Activated CD4-positive, alpha-beta memory T cell treated with anti-CD3 and anti-CD28 coated beads for 36 hours (primary cell): Measurements from ENCODE around the gene RGS10. TPM values are rescaled to one million over a fixed set of nuclear protein-coding genes. Genes with fewer than 3 reads are reported as not detected.

ENCODE experiments used
- CTCF ChIA-PET: fragments of 350-600 bp; sonication (Branson Sonifier 250); formaldehyde crosslinking; loops from one replicate; lab custom pipeline; 2021; ENCODE audit warnings: antibody characterized with exemption, inconsistent platforms; lab: Charles Lee
- POLR2A ChIA-PET: fragments of 350-600 bp; sonication (Branson Sonifier 250); formaldehyde crosslinking; loops from one replicate; lab custom pipeline; 2021; ENCODE audit warnings: antibody characterized with exemption; lab: Charles Lee
- DNase-seq: peaks from one replicate; pipeline ENCODE4 v3.0.0-alpha.2; 2020
- H3K27ac Mint-ChIP-seq: one replicate; pipeline ENCODE4 v1.8.0; 2021; ENCODE audit warnings: mixed read lengths
- H3K27me3 Mint-ChIP-seq: one replicate; pipeline ENCODE4 v1.8.0; 2021; ENCODE audit warnings: mixed read lengths
- H3K36me3 Mint-ChIP-seq: one replicate; pipeline ENCODE4 v1.8.0; 2021; ENCODE audit warnings: mixed read lengths
- H3K4me1 Mint-ChIP-seq: one replicate; pipeline ENCODE4 v1.8.0; 2021; ENCODE audit warnings: low read depth, mixed read lengths
- H3K4me3 Mint-ChIP-seq: one replicate; pipeline ENCODE4 v1.8.0; 2021; ENCODE audit warnings: mild to moderate bottlenecking, mixed read lengths
- H3K9me3 Mint-ChIP-seq: one replicate; pipeline ENCODE4 v1.8.0; 2021; ENCODE audit warnings: mixed read lengths
- intact Hi-C: fragments of 100-400 bp; cut with micrococcal nuclease; formaldehyde crosslinking; loops from one replicate; pipeline ENCODE4 v1.15.1; 2023
- total RNA-seq, 2 experiments: library from RNA; stranded (reverse); gene quantifications; one replicate each; pipeline ENCODE4 v1.2.3, GENCODE V29; 2021

The RGS10 gene
- total RNA-seq, 2 experiments from 2014 or later = 158 to 173 TPM

DNA sequence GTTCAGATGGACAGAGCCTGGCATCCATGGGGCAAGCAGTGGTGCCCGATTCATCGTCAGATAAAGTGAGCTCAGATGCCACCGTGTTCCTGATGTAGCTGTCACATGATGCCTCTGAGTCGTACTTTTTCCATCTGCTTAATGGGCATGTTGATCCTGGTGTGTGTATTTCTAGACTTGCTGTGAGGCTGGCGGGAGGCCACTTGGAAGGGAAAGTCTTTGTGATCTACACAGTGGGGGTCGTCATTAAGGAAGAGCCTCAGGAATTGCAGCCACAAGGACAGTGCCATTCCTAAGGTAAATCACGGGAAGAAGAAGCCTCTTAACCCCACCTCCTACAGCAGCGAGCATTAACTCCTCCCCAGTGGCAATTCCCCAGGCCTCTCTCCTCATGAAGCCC is 63.0 kb downstream of the RGS10 start:
- intact Hi-C loops = loop anchor here (2.0 to 5.0 kb wide), 2 partner anchors 19 to 172 kb away; no protein-coding TSS in a partner anchor
- no peaks in the 10 kb centered on the region for H3K27me3 Mint-ChIP-seq
- H3K9me3 Mint-ChIP-seq = no peaks in the 10 kb centered on the region
- no peak overlapping the region for H3K27ac Mint-ChIP-seq
- POLR2A ChIA-PET = no interaction called here
- H3K4me1 Mint-ChIP-seq = peaks cover 33% of the 10 kb centered on the region
- CTCF ChIA-PET = interaction anchor here (3.1 kb wide), 1 partner anchor 10 kb away, joined by 14 read pairs; no protein-coding TSS in a partner anchor
- no peaks in the 10 kb centered on the region for H3K36me3 Mint-ChIP-seq
- no peak for DNase-seq
- H3K4me3 Mint-ChIP-seq = no peak overlapping the region

DNA sequence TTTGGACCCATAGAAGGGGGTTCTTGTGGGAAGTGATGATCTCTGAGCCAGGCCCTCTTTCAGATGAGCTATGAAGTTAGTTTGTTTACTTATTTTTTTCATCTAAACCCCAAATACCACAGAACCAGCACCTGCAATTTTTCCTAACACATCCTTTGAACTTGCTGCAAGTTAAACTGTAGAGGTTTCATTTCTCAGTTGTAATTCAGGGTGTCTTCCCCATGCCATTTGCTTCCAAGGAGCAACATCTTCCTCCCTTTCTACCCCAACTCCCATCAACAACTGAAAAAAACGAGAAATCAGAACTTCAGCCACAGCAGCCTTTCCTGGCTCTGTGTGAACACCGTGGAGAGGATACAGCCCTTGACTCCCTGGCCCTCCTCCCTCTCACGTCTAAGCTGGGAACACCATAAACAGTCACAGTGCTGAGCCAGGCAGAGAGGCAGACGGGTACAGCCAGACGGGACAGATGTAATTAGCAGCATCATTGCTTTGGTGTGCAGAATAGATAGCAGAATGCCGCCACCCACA is 63.6 kb downstream of the RGS10 start:
- peak overlapping the region; percentile 17 for H3K4me3 Mint-ChIP-seq
- no peaks in the 10 kb centered on the region for H3K36me3 Mint-ChIP-seq
- POLR2A ChIA-PET = no interaction called here
- intact Hi-C loops = loop anchor here (1.0 to 5.0 kb wide), 4 partner anchors 18 to 172 kb away; no protein-coding TSS in a partner anchor
- no peak for DNase-seq
- H3K27me3 Mint-ChIP-seq = no peaks in the 10 kb centered on the region
- CTCF ChIA-PET = interaction anchor here (0.6 to 3.1 kb wide), 5 partner anchors 11 to 279 kb away, joined by 3 to 14 read pairs (median 3); no protein-coding TSS in a partner anchor
- H3K4me1 Mint-ChIP-seq = peaks cover 33% of the 10 kb centered on the region
- peak overlapping the region; percentile 49 for H3K27ac Mint-ChIP-seq
- H3K9me3 Mint-ChIP-seq = peaks cover 1% of the 10 kb centered on the region

DNA sequence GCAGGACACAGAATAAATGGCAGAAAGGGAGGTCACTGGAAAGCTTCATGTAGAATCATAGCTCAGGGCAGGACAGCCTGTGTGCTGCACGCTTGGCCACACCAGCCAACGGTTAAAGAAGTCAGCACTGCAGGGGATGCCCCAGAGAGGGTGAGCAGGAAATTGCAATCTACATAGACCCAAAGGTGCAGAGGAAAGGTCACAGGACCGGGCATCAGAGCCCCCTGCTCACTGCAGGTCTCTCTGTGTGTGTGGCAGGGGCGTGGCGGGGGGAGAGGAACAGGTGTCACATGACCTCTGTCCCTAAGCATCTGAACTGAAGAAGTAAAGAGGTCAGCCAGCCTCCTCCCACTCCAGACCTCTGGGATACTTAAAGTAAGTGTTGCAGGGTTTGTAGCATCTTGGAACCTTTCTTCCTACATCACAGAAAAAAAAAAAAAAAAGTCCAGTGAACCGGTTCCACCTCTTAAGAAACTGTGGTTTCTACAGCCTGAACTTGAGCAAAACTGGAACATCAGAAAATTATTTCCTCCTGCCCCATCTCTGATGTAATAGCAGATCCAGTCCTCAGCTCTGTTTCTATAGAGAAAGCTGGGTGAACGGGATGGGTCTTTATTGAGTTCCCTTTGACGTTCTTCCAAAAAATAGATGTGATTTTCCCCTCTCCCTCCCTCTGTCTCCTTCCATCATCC is 64.3 kb downstream of the RGS10 start:
- H3K9me3 Mint-ChIP-seq = peaks cover 2% of the 10 kb centered on the region
- peak overlapping the region; percentile 49 for H3K27ac Mint-ChIP-seq
- H3K36me3 Mint-ChIP-seq = no peaks in the 10 kb centered on the region
- H3K4me3 Mint-ChIP-seq = peak overlapping the region; percentile 17
- CTCF ChIA-PET = interaction anchor here (0.6 to 3.1 kb wide), 6 partner anchors 11 to 279 kb away, joined by 3 to 14 read pairs (median 3); no protein-coding TSS in a partner anchor
- POLR2A ChIA-PET = no interaction called here
- H3K27me3 Mint-ChIP-seq = no peaks in the 10 kb centered on the region
- peaks cover 33% of the 10 kb centered on the region for H3K4me1 Mint-ChIP-seq
- intact Hi-C loops = loop anchor here (1.0 to 5.0 kb wide), 4 partner anchors 17 to 171 kb away; no protein-coding TSS in a partner anchor
- peak; percentile 67 for DNase-seq

DNA sequence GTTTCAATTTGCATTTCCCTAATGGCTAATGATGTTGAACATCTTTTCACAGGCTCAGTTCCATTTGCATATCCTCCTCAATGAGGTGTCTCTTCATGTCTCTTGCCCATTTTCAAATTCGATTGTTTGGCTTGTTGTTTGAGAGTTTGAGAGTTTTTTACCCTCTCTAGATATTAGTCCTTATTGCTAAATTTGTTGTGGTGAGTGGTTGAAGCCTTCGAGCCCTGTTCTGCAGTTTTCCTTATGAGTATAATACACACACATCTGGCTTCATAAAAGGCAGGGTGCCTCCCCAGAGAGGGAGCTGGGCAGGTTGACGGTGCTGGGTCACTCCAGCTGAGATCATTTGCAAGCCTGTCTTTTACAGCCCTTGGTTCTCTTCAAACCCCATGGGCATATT is 65.1 kb downstream of the RGS10 start:
- intact Hi-C loops = loop anchor here (5.0 kb wide), 1 partner anchor 170 kb away; no protein-coding TSS in a partner anchor
- ChIA-PET POLR2A (no interaction called here), CTCF (interaction anchor here (0.7 kb wide), 1 partner anchor 60 kb away, joined by 3 read pairs; no protein-coding TSS in a partner anchor)
- H3K27ac Mint-ChIP-seq = no peak overlapping the region
- H3K4me3 Mint-ChIP-seq = no peak overlapping the region
- no peaks in the 10 kb centered on the region for H3K27me3 Mint-ChIP-seq
- no peaks in the 10 kb centered on the region for H3K36me3 Mint-ChIP-seq
- DNase-seq = no peak
- H3K4me1 Mint-ChIP-seq = peaks cover 33% of the 10 kb centered on the region
- peaks cover 2% of the 10 kb centered on the region for H3K9me3 Mint-ChIP-seq

DNA sequence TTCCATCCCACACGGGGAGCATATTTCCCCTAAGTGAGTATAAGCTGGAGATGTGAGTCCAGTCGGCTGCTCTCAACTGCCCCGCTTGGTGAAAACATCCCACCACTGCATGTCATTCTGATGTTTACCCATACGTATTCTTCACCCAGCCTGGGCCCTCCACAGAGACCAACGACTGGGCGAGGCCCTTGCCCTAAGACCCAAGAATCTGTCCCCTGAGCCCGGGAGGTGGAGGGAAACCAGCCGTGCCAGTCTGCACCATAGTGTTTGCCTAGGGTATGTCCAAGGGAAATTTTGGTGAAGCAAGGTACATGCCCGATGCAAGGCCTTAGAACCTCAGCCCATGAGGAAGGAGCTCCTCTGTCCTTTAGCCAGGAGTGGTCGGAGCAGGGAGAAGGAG is 67.9 kb downstream of the RGS10 start:
- Mint-ChIP-seq H3K4me3 (no peak overlapping the region), H3K9me3 (peaks cover 2% of the 10 kb centered on the region), H3K4me1 (peaks cover 31% of the 10 kb centered on the region), H3K27ac (no peak overlapping the region), H3K36me3 (no peaks in the 10 kb centered on the region), H3K27me3 (no peaks in the 10 kb centered on the region)
- no peak for DNase-seq
- intact Hi-C loops = loop anchor here (5.0 kb wide), 1 partner anchor 167 kb away; no protein-coding TSS in a partner anchor
- ChIA-PET POLR2A (no interaction called here), CTCF (interaction anchor here (0.9 kb wide), 1 partner anchor 268 kb away, joined by 3 read pairs; the partner anchor contains the start of gene GRK5)

DNA sequence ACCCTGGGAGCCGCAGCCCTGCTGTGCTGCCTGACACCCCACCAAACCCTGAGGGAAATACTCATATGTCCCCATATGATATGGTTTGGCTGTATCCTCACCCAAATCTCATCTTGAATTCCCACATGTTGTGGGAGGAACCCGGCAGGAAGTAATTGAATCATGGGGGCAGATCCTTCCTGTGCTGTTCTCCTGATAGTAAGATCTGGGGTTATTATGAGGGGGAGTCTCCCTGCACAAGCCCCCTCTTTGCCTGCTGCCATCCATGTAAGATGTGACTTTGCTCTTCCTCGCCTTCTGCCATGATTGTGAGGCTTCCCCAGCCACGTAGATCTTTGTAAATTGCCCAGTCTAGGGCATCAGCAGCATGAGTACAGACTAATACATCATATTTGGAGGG is 68.7 kb downstream of the RGS10 start:
- Mint-ChIP-seq H3K27ac (no peak overlapping the region), H3K36me3 (no peaks in the 10 kb centered on the region), H3K27me3 (no peaks in the 10 kb centered on the region), H3K9me3 (peaks cover 2% of the 10 kb centered on the region), H3K4me1 (peaks cover 23% of the 10 kb centered on the region), H3K4me3 (no peak overlapping the region)
- intact Hi-C loops = no loop called here
- no peak for DNase-seq
- POLR2A ChIA-PET = no interaction called here
- CTCF ChIA-PET = no interaction called here

DNA sequence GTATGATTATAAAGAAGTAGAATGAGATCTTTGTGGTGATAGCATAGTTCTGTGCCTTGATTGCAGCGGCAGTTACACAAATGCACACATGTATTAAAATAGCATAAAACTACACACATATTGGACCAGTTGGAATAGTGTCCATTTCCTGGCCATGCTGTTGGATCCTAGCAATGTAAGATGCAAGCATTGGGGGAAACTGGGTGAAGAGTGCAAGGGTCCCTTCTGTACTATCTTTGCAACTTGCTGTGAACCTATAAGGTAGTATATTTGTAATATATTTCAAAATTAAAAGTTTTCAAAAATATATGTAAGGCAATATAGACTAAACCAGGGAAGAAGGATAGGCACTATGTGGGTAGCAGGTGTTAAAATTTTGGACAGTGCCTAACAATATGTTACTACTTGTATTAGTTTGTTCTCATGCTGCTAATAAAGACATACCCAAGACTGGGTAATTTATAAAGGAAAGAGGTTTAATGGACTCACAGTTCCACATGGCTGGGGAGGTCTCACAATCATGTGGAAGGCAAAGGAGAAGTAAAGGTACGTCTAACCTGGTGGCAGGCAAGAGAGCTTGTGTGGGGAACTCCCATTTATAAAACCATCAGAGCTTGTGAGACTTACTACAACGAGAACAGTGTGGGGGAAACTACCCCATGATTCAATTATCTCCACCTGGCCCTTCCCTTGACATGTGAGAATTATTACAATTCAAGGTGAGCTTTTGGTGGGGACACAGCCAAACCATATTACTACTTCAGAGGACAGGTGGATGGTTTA is 71.4 kb downstream of the RGS10 start:
- Mint-ChIP-seq H3K4me3 (no peak overlapping the region), H3K27ac (no peak overlapping the region), H3K9me3 (peaks cover 2% of the 10 kb centered on the region), H3K36me3 (no peaks in the 10 kb centered on the region), H3K4me1 (peaks cover 9% of the 10 kb centered on the region), H3K27me3 (no peaks in the 10 kb centered on the region)
- POLR2A ChIA-PET = no interaction called here
- DNase-seq = no peak
- CTCF ChIA-PET = interaction anchor here (2.3 kb wide), 1 partner anchor 26 kb away, joined by 8 read pairs; no protein-coding TSS in a partner anchor
- intact Hi-C loops = no loop called here

DNA sequence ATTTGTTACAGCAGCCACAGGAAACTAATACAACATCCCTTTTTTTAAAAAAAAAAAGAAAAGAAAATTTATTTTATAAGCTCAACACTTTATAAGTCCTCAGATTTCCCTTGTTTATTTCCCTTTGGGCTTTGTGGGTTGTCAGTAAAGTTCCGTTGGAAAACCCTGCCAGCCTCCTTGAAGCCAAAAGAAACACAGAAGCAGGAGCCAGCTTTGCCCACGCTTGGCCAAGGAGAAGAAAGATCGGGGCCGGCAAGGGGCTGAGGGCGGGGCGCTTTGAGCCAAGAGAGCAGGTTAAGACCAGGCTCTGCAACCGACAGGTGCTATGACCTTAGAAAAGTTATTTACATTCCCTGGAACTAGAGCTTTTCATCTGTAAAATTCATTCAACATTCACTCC is 72.7 kb downstream of the RGS10 start:
- intact Hi-C loops = no loop called here
- peaks cover 2% of the 10 kb centered on the region for H3K9me3 Mint-ChIP-seq
- peaks cover 17% of the 10 kb centered on the region for H3K4me1 Mint-ChIP-seq
- DNase-seq = no peak
- no peak overlapping the region for H3K27ac Mint-ChIP-seq
- H3K36me3 Mint-ChIP-seq = no peaks in the 10 kb centered on the region
- POLR2A ChIA-PET = no interaction called here
- no peaks in the 10 kb centered on the region for H3K27me3 Mint-ChIP-seq
- CTCF ChIA-PET = no interaction called here
- no peak overlapping the region for H3K4me3 Mint-ChIP-seq

DNA sequence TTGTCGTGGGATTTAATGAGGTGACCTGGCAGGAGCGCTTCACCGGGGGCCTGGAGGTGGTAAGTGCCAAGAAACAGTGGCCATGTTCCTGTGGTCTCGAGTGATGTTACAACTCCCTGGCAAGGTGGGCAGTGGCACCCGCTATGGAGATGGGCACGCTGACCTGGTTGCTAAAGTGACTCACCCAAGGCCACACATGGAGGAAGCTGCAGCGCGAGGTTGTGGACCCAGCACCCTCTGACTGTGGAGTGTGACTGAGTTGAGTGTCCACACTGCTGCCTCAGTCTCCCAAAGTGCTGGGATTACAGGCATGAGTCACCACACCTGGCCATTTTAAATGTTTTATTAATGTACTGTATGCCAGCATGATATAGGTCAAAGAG is 73.2 kb downstream of the RGS10 start:
- no peak overlapping the region for H3K27ac Mint-ChIP-seq
- ChIA-PET CTCF (no interaction called here), POLR2A (no interaction called here)
- intact Hi-C loops = no loop called here
- H3K36me3 Mint-ChIP-seq = no peaks in the 10 kb centered on the region
- H3K4me1 Mint-ChIP-seq = peaks cover 17% of the 10 kb centered on the region
- no peak for DNase-seq
- H3K27me3 Mint-ChIP-seq = no peaks in the 10 kb centered on the region
- no peak overlapping the region for H3K4me3 Mint-ChIP-seq
- H3K9me3 Mint-ChIP-seq = peaks cover 2% of the 10 kb centered on the region

DNA sequence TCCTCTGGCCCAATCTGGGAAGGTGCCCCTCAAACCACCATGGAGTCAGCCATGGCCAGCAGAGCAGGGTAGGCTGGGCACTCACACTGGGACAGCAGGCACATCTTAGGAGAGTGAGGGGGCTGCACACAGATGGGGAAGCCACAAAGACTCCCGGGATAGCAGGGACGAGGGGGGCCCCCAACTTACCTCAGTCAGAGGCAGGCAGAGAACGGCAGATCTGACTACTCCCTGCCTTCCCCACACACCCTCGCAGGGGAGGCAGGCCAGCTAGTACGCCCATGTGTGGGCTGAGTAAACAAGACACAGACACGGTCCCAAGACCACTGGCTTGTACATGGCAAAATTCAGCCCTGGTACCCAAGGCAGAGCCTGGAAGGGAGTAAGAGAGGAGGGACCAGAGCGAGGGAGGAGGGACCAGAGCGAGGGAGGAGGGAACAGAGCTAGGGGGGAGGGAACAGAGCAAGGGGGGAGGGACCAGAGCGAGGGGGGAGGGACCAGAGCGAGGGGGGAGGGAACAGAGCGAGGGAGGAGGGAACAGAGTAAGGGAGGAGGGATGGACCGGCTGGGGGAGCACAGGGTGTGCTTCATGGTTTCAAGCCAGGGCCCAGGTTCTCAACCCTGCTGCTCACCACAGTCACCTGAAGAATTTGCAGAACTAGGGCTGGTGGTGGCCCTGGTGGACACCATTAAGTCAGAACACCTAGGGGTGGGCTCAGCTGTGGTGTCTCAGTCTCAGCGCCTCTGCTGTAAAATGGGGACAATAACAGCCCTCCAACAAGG is 73.8 kb downstream of the RGS10 start:
- intact Hi-C loops = no loop called here
- Mint-ChIP-seq H3K9me3 (no peaks in the 10 kb centered on the region), H3K36me3 (no peaks in the 10 kb centered on the region), H3K4me1 (peaks cover 17% of the 10 kb centered on the region), H3K4me3 (no peak overlapping the region), H3K27me3 (no peaks in the 10 kb centered on the region), H3K27ac (no peak overlapping the region)
- ChIA-PET CTCF (no interaction called here), POLR2A (no interaction called here)
- DNase-seq = no peak

DNA sequence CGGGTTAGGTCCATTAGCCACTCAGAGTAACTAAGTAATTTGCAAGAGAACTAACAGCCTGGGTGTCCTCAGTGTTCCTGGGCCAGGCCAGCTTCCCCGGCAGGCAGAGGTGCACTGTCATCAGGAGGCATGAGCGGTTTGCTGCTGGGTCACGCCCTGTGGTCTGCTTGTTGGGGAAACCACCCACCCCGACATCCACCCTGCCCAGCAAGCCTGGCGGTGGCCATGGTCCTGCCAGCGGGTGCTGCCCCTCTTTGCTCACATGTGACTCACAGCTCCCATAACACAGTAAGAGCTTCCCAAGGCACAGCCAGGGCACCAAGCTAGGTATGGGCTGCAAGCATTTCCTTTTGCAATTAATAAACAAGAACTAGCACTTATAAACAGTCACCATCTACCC is 75.9 kb downstream of the RGS10 start:
- Mint-ChIP-seq H3K27ac (no peak overlapping the region), H3K4me3 (no peak overlapping the region), H3K4me1 (peaks cover 17% of the 10 kb centered on the region), H3K36me3 (peaks cover 1% of the 10 kb centered on the region), H3K27me3 (no peaks in the 10 kb centered on the region), H3K9me3 (peaks cover 8% of the 10 kb centered on the region)
- ChIA-PET POLR2A (interaction anchor here (1.1 to 1.6 kb wide), 2 partner anchors 244 to 259 kb away, joined by 3 to 4 read pairs; partner anchors contain the start of gene GRK5), CTCF (interaction anchor here (1.2 to 2.5 kb wide), 2 partner anchors 21 to 23 kb away, joined by 3 to 9 read pairs; no protein-coding TSS in a partner anchor)
- DNase-seq = peak; percentile 81
- intact Hi-C loops = no loop called here
